GM21528 (cell line): ENCODE results near the gene MALSU1.

Source experiments
- ATAC-seq: cut with Tn5 transposase; IDR thresholded peaks from one replicate; pipeline ENCODE4 v1.9.1; 2021; ENCODE audit warnings: mild to moderate bottlenecking, moderate library complexity; ENCODE audit not compliant: unreplicated experiment, low FRiP score

Gene MALSU1

GRCh38 chr7:23334482-23335056 is 35.4 kb downstream of the MALSU1 start:
- no peak for ATAC-seq

- ATAC-seq, result no peak
Measured at GRCh38 chr7:23335136-23335535, 36.0 kb downstream of the MALSU1 start.

- no peak for ATAC-seq
Measured at GRCh38 chr7:23335621-23336020, 36.5 kb downstream of the MALSU1 start.

GRCh38 chr7:23336086-23336485 is 36.9 kb downstream of the MALSU1 start:
- ATAC-seq, result no peak

GRCh38 chr7:23336799-23337283 is 37.7 kb downstream of the MALSU1 start:
- no peak for ATAC-seq

GRCh38 chr7:23337374-23337773 is 38.2 kb downstream of the MALSU1 start:
- no peak for ATAC-seq

- ATAC-seq, result no peak
Measured at GRCh38 chr7:23338439-23338838, 39.3 kb downstream of the MALSU1 start.

GRCh38 chr7:23338863-23339262 is 39.7 kb downstream of the MALSU1 start:
- no peak for ATAC-seq

GRCh38 chr7:23341846-23342598 is 42.9 kb downstream of the MALSU1 start:
- ATAC-seq, result no peak

- ATAC-seq, result no peak
Measured at GRCh38 chr7:23343102-23343501, 44.0 kb downstream of the MALSU1 start.

GRCh38 chr7:23343806-23344475 is 44.8 kb downstream of the MALSU1 start:
- ATAC-seq, result no peak

- ATAC-seq, result no peak
Measured at GRCh38 chr7:23345601-23346000, 46.5 kb downstream of the MALSU1 start.

GRCh38 chr7:23346316-23346715 is 47.2 kb downstream of the MALSU1 start:
- ATAC-seq, result no peak

- no peak for ATAC-seq
Measured at GRCh38 chr7:23347033-23347681, 48.0 kb downstream of the MALSU1 start.

GRCh38 chr7:23347682-23348180 is 48.6 kb downstream of the MALSU1 start:
- no peak for ATAC-seq

- no peak for ATAC-seq
Measured at GRCh38 chr7:23349484-23350157, 50.5 kb downstream of the MALSU1 start.

- no peak for ATAC-seq
Measured at GRCh38 chr7:23350466-23350865, 51.3 kb downstream of the MALSU1 start.

GRCh38 chr7:23353172-23353571 is 54.0 kb downstream of the MALSU1 start:
- no peak for ATAC-seq

GRCh38 chr7:23356168-23356567 is 57.0 kb downstream of the MALSU1 start:
- ATAC-seq, result no peak

GRCh38 chr7:23356726-23357125 is 57.6 kb downstream of the MALSU1 start:
- ATAC-seq, result no peak
